ENCODE data around the gene VMP1. TPM values are rescaled to one million over a fixed set of nuclear protein-coding genes. Genes with fewer than 3 reads are reported as not detected.
A peak's percentile ranks its signal among the peaks of the same experiment; 100 is the strongest.

Gene VMP1
- total and polyA plus RNA-seq, 4 donors, result 46.4 to 118 (median 71.6) TPM

DNA sequence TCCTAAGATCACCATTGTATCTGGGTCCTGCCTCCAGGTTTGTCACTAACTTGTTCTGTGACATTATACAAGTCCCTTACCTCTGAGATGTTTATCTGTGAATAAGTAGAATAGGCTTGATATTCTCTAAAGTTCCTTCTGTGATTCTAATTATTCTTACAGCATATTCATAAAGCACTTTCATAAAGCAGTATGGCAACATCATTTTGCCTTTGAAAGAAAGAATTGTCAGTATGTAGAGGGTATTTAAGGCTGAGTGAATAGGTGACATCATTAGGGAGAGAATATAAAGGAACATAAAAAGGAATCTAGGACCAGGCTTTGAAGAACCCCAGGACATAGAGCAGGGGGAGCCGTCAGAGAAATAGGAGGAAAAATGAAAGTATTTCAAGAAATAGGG lies 15.6 kb downstream of the VMP1 start:
- Histone ChIP-seq H3K4me3 (ENCODE audit: low read depth in 1 of 3, low read length in 3 of 3) (no peak overlapping the region), H3K9ac (ENCODE audit: low read depth in 1 of 2, low read length in 2 of 2) (no peak overlapping the region), H3K27ac (ENCODE audit: low read depth in 1 of 2, low read length in 2 of 2) (no peak overlapping the region), H3K27me3 (ENCODE audit: control insufficient read depth in 4 of 4, insufficient read depth in 4 of 4, low read length in 3 of 4) (no peaks in the 10 kb centered on the region), H3K9me3 (ENCODE audit: control insufficient read depth in 4 of 4, low read length in 3 of 4) (no peaks in the 10 kb centered on the region), H3K36me3 (ENCODE audit: control insufficient read depth in 4 of 4, insufficient read depth in 3 of 4, low read depth in 1 of 4, low read length in 3 of 4) (no peaks in the 10 kb centered on the region), H3K4me1 (ENCODE audit: control insufficient read depth in 4 of 4, insufficient read depth in 4 of 4, low read length in 3 of 4) (peaks cover 4 to 18% (median 6%) of the 10 kb centered on the region in 4 donors)
- DNase-seq (ENCODE audit: low spot score), result no peak
- 69% methylated on average over 1 of the region's 1 CpG for WGBS
- TF ChIP-seq GABPA (IDR thresholded peaks at IDR 0.05 in 1 of 2, conservative IDR thresholded peaks at IDR 0.05 in 1 of 2) (no peak), FOXA2 (IDR thresholded peaks at IDR 0.05) (no peak)
- TF ChIP-seq, protein P1, sequence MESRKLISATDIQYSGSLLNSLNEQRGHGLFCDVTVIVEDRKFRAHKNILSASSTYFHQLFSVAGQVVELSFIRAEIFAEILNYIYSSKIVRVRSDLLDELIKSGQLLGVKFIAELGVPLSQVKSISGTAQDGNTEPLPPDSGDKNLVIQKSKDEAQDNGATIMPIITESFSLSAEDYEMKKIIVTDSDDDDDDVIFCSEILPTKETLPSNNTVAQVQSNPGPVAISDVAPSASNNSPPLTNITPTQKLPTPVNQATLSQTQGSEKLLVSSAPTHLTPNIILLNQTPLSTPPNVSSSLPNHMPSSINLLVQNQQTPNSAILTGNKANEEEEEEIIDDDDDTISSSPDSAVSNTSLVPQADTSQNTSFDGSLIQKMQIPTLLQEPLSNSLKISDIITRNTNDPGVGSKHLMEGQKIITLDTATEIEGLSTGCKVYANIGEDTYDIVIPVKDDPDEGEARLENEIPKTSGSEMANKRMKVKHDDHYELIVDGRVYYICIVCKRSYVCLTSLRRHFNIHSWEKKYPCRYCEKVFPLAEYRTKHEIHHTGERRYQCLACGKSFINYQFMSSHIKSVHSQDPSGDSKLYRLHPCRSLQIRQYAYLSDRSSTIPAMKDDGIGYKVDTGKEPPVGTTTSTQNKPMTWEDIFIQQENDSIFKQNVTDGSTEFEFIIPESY (IDR thresholded peaks at IDR 0.05), result no peak

DNA sequence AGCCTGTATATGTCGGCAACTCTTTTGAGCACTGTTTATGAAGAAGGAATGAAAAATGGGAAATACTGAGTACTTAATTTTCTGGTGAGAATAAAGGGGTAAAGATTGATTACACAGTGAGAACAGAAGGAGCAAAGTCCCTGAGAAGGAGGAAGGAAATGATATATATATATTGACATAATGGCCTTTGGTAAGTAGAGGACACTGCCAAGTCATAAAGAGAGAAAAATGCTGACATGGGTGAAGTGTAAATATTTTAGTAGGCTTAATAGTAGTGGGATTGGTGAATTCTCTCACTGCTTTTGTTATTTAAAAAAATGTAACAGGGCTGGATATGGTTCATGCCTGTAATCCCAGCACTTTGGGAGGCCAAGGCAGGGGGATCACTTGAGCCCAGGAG lies 16.2 kb downstream of the VMP1 start:
- Histone ChIP-seq H3K27me3 (ENCODE audit: control insufficient read depth in 4 of 4, insufficient read depth in 4 of 4, low read length in 3 of 4) (no peaks in the 10 kb centered on the region), H3K4me1 (ENCODE audit: control insufficient read depth in 4 of 4, insufficient read depth in 4 of 4, low read length in 3 of 4) (peaks cover 7 to 20% (median 9%) of the 10 kb centered on the region in 4 donors), H3K4me3 (ENCODE audit: low read depth in 1 of 3, low read length in 3 of 3) (no peak overlapping the region), H3K27ac (ENCODE audit: low read depth in 1 of 2, low read length in 2 of 2) (no peak overlapping the region), H3K9me3 (ENCODE audit: control insufficient read depth in 4 of 4, low read length in 3 of 4) (no peaks in the 10 kb centered on the region), H3K36me3 (ENCODE audit: control insufficient read depth in 4 of 4, insufficient read depth in 3 of 4, low read depth in 1 of 4, low read length in 3 of 4) (no peaks in the 10 kb centered on the region), H3K9ac (ENCODE audit: low read depth in 1 of 2, low read length in 2 of 2) (no peak overlapping the region)
- DNase-seq (ENCODE audit: low spot score), result no peak
- WGBS, result 87% methylated on average over 1 of the region's 1 CpG
- TF ChIP-seq RAD21 (IDR thresholded peaks at IDR 0.05), result no peak
- TF ChIP-seq SP1 (IDR thresholded peaks at IDR 0.05), result no peak
- TF ChIP-seq HNF4G (IDR thresholded peaks at IDR 0.05), result no peak
- TF ChIP-seq JUND (IDR thresholded peaks at IDR 0.05), result no peak
- no peak for TF ChIP-seq YY1 (IDR thresholded peaks at IDR 0.05)
- TF ChIP-seq FOXA2 (IDR thresholded peaks at IDR 0.05), result no peak
- no peak for TF ChIP-seq NR2F2 (IDR thresholded peaks at IDR 0.05)
- no peak for TF ChIP-seq GABPA (IDR thresholded peaks at IDR 0.05 in 1 of 2, conservative IDR thresholded peaks at IDR 0.05 in 1 of 2)
- TF ChIP-seq, protein P2, sequence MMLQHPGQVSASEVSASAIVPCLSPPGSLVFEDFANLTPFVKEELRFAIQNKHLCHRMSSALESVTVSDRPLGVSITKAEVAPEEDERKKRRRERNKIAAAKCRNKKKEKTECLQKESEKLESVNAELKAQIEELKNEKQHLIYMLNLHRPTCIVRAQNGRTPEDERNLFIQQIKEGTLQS (IDR thresholded peaks at IDR 0.05), result no peak

DNA sequence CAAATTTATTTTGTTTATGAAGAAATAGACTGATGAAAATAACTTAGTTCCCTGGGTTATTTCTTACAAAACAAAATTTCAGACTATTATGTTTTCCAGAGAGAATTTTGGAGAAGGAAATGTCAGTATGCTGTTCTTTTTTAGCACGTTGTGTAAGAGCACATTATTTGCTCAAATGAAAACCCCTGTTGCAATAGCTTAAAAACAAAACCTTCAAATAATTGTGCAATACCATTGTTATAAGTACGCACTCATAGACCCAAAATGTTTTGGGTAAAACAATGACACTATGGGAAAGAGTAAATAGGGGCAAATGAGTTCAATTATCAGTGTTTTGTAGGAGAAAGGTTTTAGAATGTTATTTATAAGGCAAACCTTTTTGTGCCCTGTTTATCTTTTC lies 18.2 kb downstream of the VMP1 start:
- DNase-seq (ENCODE audit: low spot score), result no peak
- Histone ChIP-seq H3K4me1 (ENCODE audit: control insufficient read depth in 4 of 4, insufficient read depth in 4 of 4, low read length in 3 of 4) (peaks cover 7 to 20% (median 10%) of the 10 kb centered on the region in 4 donors), H3K9me3 (ENCODE audit: control insufficient read depth in 4 of 4, low read length in 3 of 4) (no peaks in the 10 kb centered on the region), H3K4me3 (ENCODE audit: low read depth in 1 of 3, low read length in 3 of 3) (no peak overlapping the region), H3K27me3 (ENCODE audit: control insufficient read depth in 4 of 4, insufficient read depth in 4 of 4, low read length in 3 of 4) (no peaks in the 10 kb centered on the region), H3K36me3 (ENCODE audit: control insufficient read depth in 4 of 4, insufficient read depth in 3 of 4, low read depth in 1 of 4, low read length in 3 of 4) (no peaks in the 10 kb centered on the region), H3K27ac (ENCODE audit: low read depth in 1 of 2, low read length in 2 of 2) (peak overlapping the region; percentile 28 to 39), H3K9ac (ENCODE audit: low read depth in 1 of 2, low read length in 2 of 2) (no peak overlapping the region)
- WGBS, result 20% methylated on average over 2 of the region's 2 CpGs
- peak; percentile 41 to 55 for TF ChIP-seq RXRA (IDR thresholded peaks at IDR 0.05)
- TF ChIP-seq, protein P3, sequence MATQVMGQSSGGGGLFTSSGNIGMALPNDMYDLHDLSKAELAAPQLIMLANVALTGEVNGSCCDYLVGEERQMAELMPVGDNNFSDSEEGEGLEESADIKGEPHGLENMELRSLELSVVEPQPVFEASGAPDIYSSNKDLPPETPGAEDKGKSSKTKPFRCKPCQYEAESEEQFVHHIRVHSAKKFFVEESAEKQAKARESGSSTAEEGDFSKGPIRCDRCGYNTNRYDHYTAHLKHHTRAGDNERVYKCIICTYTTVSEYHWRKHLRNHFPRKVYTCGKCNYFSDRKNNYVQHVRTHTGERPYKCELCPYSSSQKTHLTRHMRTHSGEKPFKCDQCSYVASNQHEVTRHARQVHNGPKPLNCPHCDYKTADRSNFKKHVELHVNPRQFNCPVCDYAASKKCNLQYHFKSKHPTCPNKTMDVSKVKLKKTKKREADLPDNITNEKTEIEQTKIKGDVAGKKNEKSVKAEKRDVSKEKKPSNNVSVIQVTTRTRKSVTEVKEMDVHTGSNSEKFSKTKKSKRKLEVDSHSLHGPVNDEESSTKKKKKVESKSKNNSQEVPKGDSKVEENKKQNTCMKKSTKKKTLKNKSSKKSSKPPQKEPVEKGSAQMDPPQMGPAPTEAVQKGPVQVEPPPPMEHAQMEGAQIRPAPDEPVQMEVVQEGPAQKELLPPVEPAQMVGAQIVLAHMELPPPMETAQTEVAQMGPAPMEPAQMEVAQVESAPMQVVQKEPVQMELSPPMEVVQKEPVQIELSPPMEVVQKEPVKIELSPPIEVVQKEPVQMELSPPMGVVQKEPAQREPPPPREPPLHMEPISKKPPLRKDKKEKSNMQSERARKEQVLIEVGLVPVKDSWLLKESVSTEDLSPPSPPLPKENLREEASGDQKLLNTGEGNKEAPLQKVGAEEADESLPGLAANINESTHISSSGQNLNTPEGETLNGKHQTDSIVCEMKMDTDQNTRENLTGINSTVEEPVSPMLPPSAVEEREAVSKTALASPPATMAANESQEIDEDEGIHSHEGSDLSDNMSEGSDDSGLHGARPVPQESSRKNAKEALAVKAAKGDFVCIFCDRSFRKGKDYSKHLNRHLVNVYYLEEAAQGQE (IDR thresholded peaks at IDR 0.05), result peak; percentile 34
- TF ChIP-seq JUND (IDR thresholded peaks at IDR 0.05), result peak in 1 of 2 donors; percentile 48
- TF ChIP-seq GABPA (IDR thresholded peaks at IDR 0.05 in 1 of 2, conservative IDR thresholded peaks at IDR 0.05 in 1 of 2), result peak; percentile 22 to 59
- no peak for TF ChIP-seq FOXA1 (IDR thresholded peaks at IDR 0.05)
- TF ChIP-seq, protein P4, sequence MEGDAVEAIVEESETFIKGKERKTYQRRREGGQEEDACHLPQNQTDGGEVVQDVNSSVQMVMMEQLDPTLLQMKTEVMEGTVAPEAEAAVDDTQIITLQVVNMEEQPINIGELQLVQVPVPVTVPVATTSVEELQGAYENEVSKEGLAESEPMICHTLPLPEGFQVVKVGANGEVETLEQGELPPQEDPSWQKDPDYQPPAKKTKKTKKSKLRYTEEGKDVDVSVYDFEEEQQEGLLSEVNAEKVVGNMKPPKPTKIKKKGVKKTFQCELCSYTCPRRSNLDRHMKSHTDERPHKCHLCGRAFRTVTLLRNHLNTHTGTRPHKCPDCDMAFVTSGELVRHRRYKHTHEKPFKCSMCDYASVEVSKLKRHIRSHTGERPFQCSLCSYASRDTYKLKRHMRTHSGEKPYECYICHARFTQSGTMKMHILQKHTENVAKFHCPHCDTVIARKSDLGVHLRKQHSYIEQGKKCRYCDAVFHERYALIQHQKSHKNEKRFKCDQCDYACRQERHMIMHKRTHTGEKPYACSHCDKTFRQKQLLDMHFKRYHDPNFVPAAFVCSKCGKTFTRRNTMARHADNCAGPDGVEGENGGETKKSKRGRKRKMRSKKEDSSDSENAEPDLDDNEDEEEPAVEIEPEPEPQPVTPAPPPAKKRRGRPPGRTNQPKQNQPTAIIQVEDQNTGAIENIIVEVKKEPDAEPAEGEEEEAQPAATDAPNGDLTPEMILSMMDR (IDR thresholded peaks at IDR 0.05; ENCODE audit: low read depth, low read length, missing input control), result no peak
- TF ChIP-seq, protein P1 (IDR thresholded peaks at IDR 0.05), result peak; percentile 77
- TF ChIP-seq NR2F2 (IDR thresholded peaks at IDR 0.05), result no peak
- TF ChIP-seq EGR1 (IDR thresholded peaks at IDR 0.05; ENCODE audit: low read depth in 2 of 2), result no peak
- peak; percentile 41 for TF ChIP-seq SP1 (IDR thresholded peaks at IDR 0.05)
- TF ChIP-seq RAD21 (IDR thresholded peaks at IDR 0.05), result peak in 1 of 2 donors; percentile 31
- TF ChIP-seq, protein P5, sequence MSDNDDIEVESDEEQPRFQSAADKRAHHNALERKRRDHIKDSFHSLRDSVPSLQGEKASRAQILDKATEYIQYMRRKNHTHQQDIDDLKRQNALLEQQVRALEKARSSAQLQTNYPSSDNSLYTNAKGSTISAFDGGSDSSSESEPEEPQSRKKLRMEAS (IDR thresholded peaks at IDR 0.05), result peak; percentile 69
- no peak for TF ChIP-seq TAF1 (conservative IDR thresholded peaks at IDR 0.05)
- TF ChIP-seq YY1 (IDR thresholded peaks at IDR 0.05), result peak; percentile 44
- TF ChIP-seq FOXA2 (IDR thresholded peaks at IDR 0.05), result no peak
- peak; percentile 36 to 55 for TF ChIP-seq HNF4A (conservative IDR thresholded peaks at IDR 0.05)
- peak; percentile 11 for TF ChIP-seq HNF4G (IDR thresholded peaks at IDR 0.05)

Measured in liver (tissue), 9 donors.